GM12878 (cell line): ENCODE data around the gene IRF2. TPM values are rescaled to one million over a fixed set of nuclear protein-coding genes. Genes with fewer than 3 reads are reported as not detected.

Experiments
- ATAC-seq: fragments of 200-7000 bp; cut with Tn5 transposase; 3 replicates; pipeline ENCODE4 v1.9.1; 2020; ENCODE audit warnings: mild to moderate bottlenecking, moderate library complexity
- BruUV-seq: library from RNA; stranded (reverse); fragments of 400-500 nt; replicated peaks from 2 replicates; lab custom pipeline; 2021; lab: Mats Ljungman, UMichigan
- CTCF ChIA-PET: fragments of 300-600 bp; sonication (Branson Sonifier 250); formaldehyde crosslinking; extraction: SDS; loops from one replicate; lab custom pipeline; 2021; ENCODE audit warnings: inconsistent platforms; lab: Yijun Ruan, JAX
- POLR2A ChIA-PET: fragments of 350-600 bp; formaldehyde crosslinking; extraction: SDS; loops from one replicate; lab custom pipeline; 2021; ENCODE audit warnings: inconsistent platforms; lab: Charles Lee
- RAD21 ChIA-PET: fragments of 300-600 bp; sonication (Branson Sonifier 250); formaldehyde crosslinking; loops from one replicate; lab custom pipeline; 2023; ENCODE audit warnings: antibody characterized with exemption; ENCODE audit not compliant: unreplicated experiment; lab: Charles Lee
- SMC1A ChIA-PET: fragments of 300-600 bp; sonication (Branson Sonifier 250); formaldehyde crosslinking; loops from one replicate; lab custom pipeline; 2023; ENCODE audit not compliant: unreplicated experiment, uncharacterized antibody; lab: Charles Lee
- DNase-seq: peaks from one replicate; pipeline ENCODE4 v3.0.0-alpha.2; 2011; ENCODE audit warnings: low read depth, low spot score
- FAIRE-seq: peaks from 3 replicates; lab custom pipeline; 2011; peaks lifted over from hg19 to GRCh38; lab: Jason Lieb, UNC
- H2AFZ ChIP-seq: 2 replicates; pipeline ENCODE4 v1.6.0; 2011; ENCODE audit warnings: low read depth, low read length, control low read depth; ENCODE audit not compliant: control insufficient read depth
- H3K27ac ChIP-seq: 2 replicates; pipeline ENCODE4 v1.5.1; 2011; ENCODE audit warnings: control low read depth; ENCODE audit not compliant: control insufficient read depth, insufficient read depth
- H3K27me3 ChIP-seq, 2 experiments: replicated peaks in 1 of 2; 2 replicates each; pipeline versions ENCODE4 v1.6.0 to v1.6.1; 2011; ENCODE audit warnings: low read length in 1 of 2; ENCODE audit not compliant: control insufficient read depth in 2 of 2, insufficient read depth in 2 of 2
- H3K36me3 ChIP-seq, 2 experiments: 2 replicates each; pipeline ENCODE4 v1.5.1; 2011; ENCODE audit warnings: low read length in 1 of 2; ENCODE audit not compliant: control insufficient read depth in 2 of 2, insufficient read depth in 2 of 2
- H3K4me1 ChIP-seq: 2 replicates; pipeline ENCODE4 v1.6.1; 2011; ENCODE audit warnings: mild to moderate bottlenecking, low read length, moderate library complexity, mixed read lengths; ENCODE audit not compliant: control insufficient read depth, insufficient read depth
- H3K4me2 ChIP-seq: 2 replicates; pipeline ENCODE4 v1.6.0; 2011; ENCODE audit warnings: control low read depth; ENCODE audit not compliant: control insufficient read depth, insufficient read depth
- H3K4me3 ChIP-seq: fragments of 200-600 bp; sonication (generic); 2 replicates; pipeline ENCODE4 v1.5.1; 2016
- H3K79me2 ChIP-seq: 2 replicates; pipeline ENCODE4 v1.6.0; 2011; ENCODE audit warnings: low read length; ENCODE audit not compliant: control insufficient read depth, insufficient read depth
- H3K9ac ChIP-seq: 2 replicates; pipeline ENCODE4 v1.8.0; 2011; ENCODE audit warnings: low read length, control low read depth, mixed read lengths; ENCODE audit not compliant: control insufficient read depth, insufficient read depth
- H3K9me3 ChIP-seq: replicated peaks from 3 replicates; pipeline ENCODE4 v1.5.1; 2011; ENCODE audit warnings: mild to moderate bottlenecking, low read length; ENCODE audit not compliant: control insufficient read depth, insufficient read depth
- H4K20me1 ChIP-seq: 2 replicates; pipeline ENCODE4 v1.6.0; 2011; ENCODE audit not compliant: control insufficient read depth, insufficient read depth
- ASH2L ChIP-seq: fragments of 300-600, 200-600 bp; sonication (generic); IDR thresholded peaks from 2 replicates; pipeline ENCODE4 v1.6.1; 2017; ENCODE audit warnings: low read depth, mild to moderate bottlenecking, borderline replicate concordance
- CBFB ChIP-seq: IDR thresholded peaks from 2 replicates; pipeline ENCODE4 v1.6.1; 2016; ENCODE audit warnings: antibody characterized with exemption, low read depth
- CREM ChIP-seq: IDR thresholded peaks from 2 replicates; pipeline ENCODE4 v1.6.1; 2014; ENCODE audit warnings: antibody characterized with exemption, low read depth
- ELK1 ChIP-seq: IDR thresholded peaks from 2 replicates; pipeline ENCODE4 v1.6.1; 2012; ENCODE audit warnings: low read depth, low read length, improper control_type of control experiment
- HCFC1 ChIP-seq: fragments of 150-350 bp; IDR thresholded peaks from 2 replicates; pipeline ENCODE4 v1.6.1; 2014; ENCODE audit warnings: low read length
- HDAC2 ChIP-seq: fragments of 200-600 bp; sonication (generic); IDR thresholded peaks from 2 replicates; pipeline ENCODE4 v1.6.1; 2017
- IKZF1 ChIP-seq: fragments of 450-650 bp; conservative IDR thresholded peaks from 2 replicates; pipeline ENCODE4 v1.6.1; 2017; ENCODE audit warnings: antibody characterized with exemption, mild to moderate bottlenecking
- MEF2A ChIP-seq: IDR thresholded peaks from 2 replicates; pipeline ENCODE4 v1.6.1; 2011; ENCODE audit warnings: low read depth, mild to moderate bottlenecking, low read length, moderate library complexity; ENCODE audit not compliant: insufficient read depth
- MYC ChIP-seq: IDR thresholded peaks from 2 replicates; pipeline ENCODE4 v1.6.1; 2011; ENCODE audit warnings: mild to moderate bottlenecking, low read length, moderate library complexity, inconsistent platforms; ENCODE audit not compliant: insufficient read depth, insufficient replicate concordance, insufficient read length, severe bottlenecking
- SMAD5 ChIP-seq: IDR thresholded peaks from 2 replicates; pipeline ENCODE4 v1.6.1; 2016; ENCODE audit warnings: antibody characterized with exemption, low read depth
- WRNIP1 ChIP-seq: IDR thresholded peaks from 2 replicates; pipeline ENCODE4 v1.6.1; 2011; ENCODE audit warnings: low read depth, low read length, improper control_type of control experiment, borderline replicate concordance
- ZNF274 ChIP-seq: IDR thresholded peaks from one replicate; pipeline ENCODE4 v1.8.0; 2011; ENCODE audit not compliant: insufficient read length, insufficient read depth
- WGBS: methylation state at CpG from one replicate; pipeline ENCODE4 v1.1.6; 2016; ENCODE audit warnings: low lambda C conversion rate; ENCODE audit not compliant: insufficient replicate concordance, insufficient coverage; ENCODE audit errors: missing lambda C conversion rate; 5-methylcytosine and 5-hydroxymethylcytosine counted together
- in situ Hi-C: fragments of 300-500 bp; cut with MboI; formaldehyde crosslinking; loops from 9 replicates; pipeline ENCODE4 v1.14.3; 2018; ENCODE audit warnings: mixed read lengths
- intact Hi-C: fragments of 100-400 bp; cut with micrococcal nuclease; formaldehyde crosslinking; loops from one replicate; pipeline ENCODE4 v1.14.2; 2022; ENCODE audit not compliant: unreplicated experiment
- polyA plus RNA-seq, 11 experiments: library from polyadenylated mRNA; depleted of rRNA in 4 of 11; unstranded in 6 of 11; stranded (reverse) in 5 of 11; fragments of >200 nt; fragmentation: Nextera tagmentation in 4 of 11; fragmentation: Illumina TruSeq in 1 of 11; extraction: Ambion mirVana in 4 of 11; extraction: Trizol in 1 of 11; gene quantifications; 1 replicate in 1 of 11; 2 replicates in 10 of 11; pipeline versions ENCODE4 v1.2.1 to v1.2.3, GENCODE V29; 2011 to 2016; ENCODE audit warnings: inconsistent platforms in 2 of 11, missing spikeins in 2 of 11, low read depth in 1 of 11
- total RNA-seq, 4 experiments: library from RNA; depleted of rRNA in 3 of 4; stranded (reverse); fragments of >200 nt in 3 of 4; fragmentation: Illumina TruSeq in 1 of 4; extraction: Trizol in 1 of 4; gene quantifications; 2 replicates each; pipeline versions ENCODE4 v1.2.1 to v1.2.3, GENCODE V29; 2013 to 2021
- TF ChIP-seq, protein P1 (sequence below): fragments of 450-650 bp; IDR thresholded peaks from 2 replicates; pipeline ENCODE4 v1.6.1; 2016; ENCODE audit warnings: mild to moderate bottlenecking

Gene IRF2
- total and polyA plus RNA-seq, 10 of the 15 experiments (the other 5 are each of a cell fraction or from before 2014, with no cell fraction given) = 45.1 to 99.3 (median 58.9) TPM

DNA sequence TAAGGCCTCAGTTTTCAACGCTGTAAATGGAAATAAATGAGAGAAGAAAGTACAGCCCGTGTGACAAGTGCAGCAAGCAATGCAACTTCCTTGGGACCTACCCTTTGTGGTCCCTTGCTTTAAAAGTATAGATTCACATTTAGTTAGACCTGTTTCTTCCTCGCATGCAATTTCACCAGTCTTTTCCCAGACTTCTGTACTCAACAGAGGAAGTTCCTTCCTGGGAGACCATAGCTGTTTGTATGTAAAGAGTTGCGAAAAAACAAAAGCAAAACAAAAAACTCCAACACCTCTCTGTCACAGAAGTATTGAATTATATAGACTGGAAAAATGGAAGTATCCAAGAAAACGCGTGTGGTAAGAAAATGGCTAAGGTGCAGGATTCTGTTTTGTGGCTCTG lies 1.1 kb upstream of the IRF2 start:
- Histone ChIP-seq H4K20me1 (no peaks in the 10 kb centered on the region), H3K79me2 (peaks cover 67% of the 10 kb centered on the region), H3K9me3 (no peaks in the 10 kb centered on the region), H3K36me3 (peaks cover 0 to 11% of the 10 kb centered on the region in 2 experiments; a peak in 1 of 4 replicates), H3K27me3 (no peaks in the 10 kb centered on the region), H3K9ac (peak overlapping the region; percentile 97), H2AFZ (no peak overlapping the region), H3K27ac (peak overlapping the region; percentile 91), H3K4me1 (peaks cover 12% of the 10 kb centered on the region), H3K4me3 (peak overlapping the region; percentile 96), H3K4me2 (peak overlapping the region; percentile 98)
- FAIRE-seq (no peak), ATAC-seq (no peak), DNase-seq (no peak)
- WGBS = 9% methylated on average over 6 of the region's 6 CpGs
- intact Hi-C loops = loop anchor here (1.0 to 2.0 kb wide), 3 partner anchors 91 to 211 kb away; partner anchors contain the start of genes CASP3 and PRIMPOL
- in situ Hi-C loops = no loop called here
- ChIA-PET RAD21 (interaction anchor here (1.1 to 4.4 kb wide), 13 partner anchors 30 to 211 kb away, joined by 3 to 57 read pairs (median 5); no protein-coding TSS in a partner anchor), POLR2A (interaction anchor here (0.7 to 2.1 kb wide), 10 partner anchors 17 to 560 kb away, joined by 3 to 30 read pairs (median 4); no protein-coding TSS in a partner anchor), CTCF (interaction anchor here (0.8 to 2.4 kb wide), 3 partner anchors 31 to 123 kb away, joined by 3 to 11 read pairs (median 3); no protein-coding TSS in a partner anchor), SMC1A (interaction anchor here (0.7 to 3.6 kb wide), 17 partner anchors 27 to 212 kb away, joined by 3 to 36 read pairs (median 4); no protein-coding TSS in a partner anchor)
- BruUV-seq = no TSS peak
- TF ChIP-seq SMAD5 = 0 out of 2 replicates have a peak, but pooled peaks have one; percentile 10
- no peak for TF ChIP-seq CREM

DNA sequence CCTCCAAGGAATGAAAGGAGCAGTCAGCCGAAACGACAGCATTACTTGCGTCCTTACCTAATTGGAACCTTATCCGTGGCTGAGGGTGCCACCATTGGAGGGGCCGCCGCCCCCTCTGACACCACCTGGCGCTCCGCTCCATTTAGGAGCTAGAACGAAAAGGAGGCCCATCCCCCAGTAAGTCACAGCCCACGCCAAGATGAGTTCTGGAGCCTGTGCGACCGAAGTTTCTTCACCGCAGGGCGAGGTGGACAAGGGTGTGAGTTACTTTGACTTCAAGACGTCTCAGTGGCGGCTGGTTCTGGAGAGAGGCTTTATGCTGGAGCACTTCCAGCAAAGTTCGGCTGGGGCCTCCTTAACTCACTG lies 729 bp upstream of the IRF2 start:
- in situ Hi-C loops = no loop called here
- TF ChIP-seq IKZF1 (peak; percentile 61), WRNIP1 (peak; percentile 83; the same call in 1 of the 2 replicates), ELK1 (no peak), MYC (peak; percentile 29), ZNF274 (no peak), ASH2L (no peak), CBFB (peak; percentile 41; the same call in 1 of the 2 replicates), HDAC2 (no peak), MEF2A (0 out of 2 replicates have a peak, but pooled peaks have one; percentile 9), HCFC1 (0 out of 2 replicates have a peak, but pooled peaks have one; percentile 6)
- TF ChIP-seq, protein P1, sequence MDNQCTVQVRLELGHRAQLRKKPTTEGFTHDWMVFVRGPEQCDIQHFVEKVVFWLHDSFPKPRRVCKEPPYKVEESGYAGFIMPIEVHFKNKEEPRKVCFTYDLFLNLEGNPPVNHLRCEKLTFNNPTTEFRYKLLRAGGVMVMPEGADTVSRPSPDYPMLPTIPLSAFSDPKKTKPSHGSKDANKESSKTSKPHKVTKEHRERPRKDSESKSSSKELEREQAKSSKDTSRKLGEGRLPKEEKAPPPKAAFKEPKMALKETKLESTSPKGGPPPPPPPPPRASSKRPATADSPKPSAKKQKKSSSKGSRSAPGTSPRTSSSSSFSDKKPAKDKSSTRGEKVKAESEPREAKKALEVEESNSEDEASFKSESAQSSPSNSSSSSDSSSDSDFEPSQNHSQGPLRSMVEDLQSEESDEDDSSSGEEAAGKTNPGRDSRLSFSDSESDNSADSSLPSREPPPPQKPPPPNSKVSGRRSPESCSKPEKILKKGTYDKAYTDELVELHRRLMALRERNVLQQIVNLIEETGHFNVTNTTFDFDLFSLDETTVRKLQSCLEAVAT = peak; percentile 54; the same call in 1 of the 2 replicates

More for the DNA sequence above, 729 bp upstream of the IRF2 start:
- ChIA-PET CTCF (interaction anchor here (0.9 to 2.4 kb wide), 5 partner anchors 38 to 192 kb away, joined by 3 to 11 read pairs (median 3); no protein-coding TSS in a partner anchor), POLR2A (interaction anchor here (0.8 to 2.1 kb wide), 15 partner anchors 16 to 340 kb away, joined by 3 to 30 read pairs (median 4); no protein-coding TSS in a partner anchor), RAD21 (interaction anchor here (0.6 to 4.4 kb wide), 15 partner anchors 31 to 221 kb away, joined by 3 to 57 read pairs (median 6); no protein-coding TSS in a partner anchor), SMC1A (interaction anchor here (0.7 to 3.6 kb wide), 16 partner anchors 27 to 212 kb away, joined by 3 to 36 read pairs (median 4); no protein-coding TSS in a partner anchor)
- no peaks in the 10 kb centered on the region for H3K27me3 ChIP-seq
- intact Hi-C loops = loop anchor here (1.0 to 2.0 kb wide), 3 partner anchors 90 to 211 kb away; partner anchors contain the start of genes CASP3 and PRIMPOL
- no peaks in the 10 kb centered on the region for H3K9me3 ChIP-seq
- ATAC-seq (peak; percentile 21), DNase-seq (no peak), FAIRE-seq (no peak)
- H3K4me2 ChIP-seq = peak overlapping the region; percentile 98
- H4K20me1 ChIP-seq = no peaks in the 10 kb centered on the region
- peak overlapping the region; percentile 91 for H3K27ac ChIP-seq
- H3K36me3 ChIP-seq = peaks cover 0 to 11% of the 10 kb centered on the region in 2 experiments; a peak in 1 of 4 replicates
- peak overlapping the region; percentile 97 for H3K9ac ChIP-seq
- no peak overlapping the region for H2AFZ ChIP-seq
- TSS peak; percentile 91 for BruUV-seq
- H3K4me3 ChIP-seq = peak overlapping the region; percentile 96
- H3K4me1 ChIP-seq = peaks cover 14% of the 10 kb centered on the region
- peaks cover 71% of the 10 kb centered on the region for H3K79me2 ChIP-seq
- WGBS = 3% methylated on average over 17 of the region's 17 CpGs
